Iris pigment epithelial cell (primary cell): ENCODE results near the gene UBE2G2.

ENCODE experiments used
- DNase-seq: peaks from one replicate; pipeline ENCODE4 v3.0.0-alpha.2; 2011; ENCODE audit warnings: low read depth

Gene UBE2G2

DNA sequence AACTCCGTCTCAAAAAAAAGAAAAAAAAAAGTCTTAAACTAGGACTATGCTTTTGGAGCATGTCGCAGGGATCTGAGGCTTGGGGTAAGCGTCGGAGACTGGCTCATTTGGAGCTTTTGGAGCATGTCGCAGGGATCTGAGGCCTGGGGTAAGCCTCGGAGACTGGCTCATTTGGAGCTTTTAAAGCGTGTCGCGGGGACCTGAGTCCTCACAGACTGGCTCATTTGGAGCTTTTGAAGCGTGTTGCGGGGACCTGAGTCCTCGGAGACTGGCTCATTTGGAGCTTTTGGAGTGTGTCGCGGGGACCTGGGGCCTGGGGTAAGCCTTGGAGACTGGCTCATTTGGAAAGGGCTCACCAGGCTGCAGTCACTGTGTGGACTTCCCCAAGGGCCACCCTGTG lies 76.7 kb downstream of the UBE2G2 start:
- DNase-seq, result no peak

DNA sequence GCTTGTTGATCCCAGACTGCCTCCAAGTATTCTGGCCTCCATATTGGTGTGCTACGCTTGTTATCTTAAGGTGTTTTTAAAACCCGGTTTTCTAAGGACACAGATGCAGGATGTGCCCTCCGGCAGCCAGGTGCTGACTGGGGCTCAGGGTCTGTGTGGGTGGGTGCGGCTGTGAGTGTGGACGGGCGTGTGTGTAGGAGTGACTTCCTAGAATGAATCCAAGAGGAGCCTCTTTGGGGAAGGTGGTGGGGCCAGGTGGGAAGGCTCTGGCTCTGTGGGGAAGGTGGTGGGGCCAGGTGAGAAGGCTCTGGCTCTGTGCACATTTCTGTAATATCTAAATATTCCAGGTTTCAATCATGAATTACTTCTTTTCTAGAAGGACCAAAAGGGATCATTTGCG lies 77.4 kb downstream of the UBE2G2 start:
- no peak for DNase-seq

DNA sequence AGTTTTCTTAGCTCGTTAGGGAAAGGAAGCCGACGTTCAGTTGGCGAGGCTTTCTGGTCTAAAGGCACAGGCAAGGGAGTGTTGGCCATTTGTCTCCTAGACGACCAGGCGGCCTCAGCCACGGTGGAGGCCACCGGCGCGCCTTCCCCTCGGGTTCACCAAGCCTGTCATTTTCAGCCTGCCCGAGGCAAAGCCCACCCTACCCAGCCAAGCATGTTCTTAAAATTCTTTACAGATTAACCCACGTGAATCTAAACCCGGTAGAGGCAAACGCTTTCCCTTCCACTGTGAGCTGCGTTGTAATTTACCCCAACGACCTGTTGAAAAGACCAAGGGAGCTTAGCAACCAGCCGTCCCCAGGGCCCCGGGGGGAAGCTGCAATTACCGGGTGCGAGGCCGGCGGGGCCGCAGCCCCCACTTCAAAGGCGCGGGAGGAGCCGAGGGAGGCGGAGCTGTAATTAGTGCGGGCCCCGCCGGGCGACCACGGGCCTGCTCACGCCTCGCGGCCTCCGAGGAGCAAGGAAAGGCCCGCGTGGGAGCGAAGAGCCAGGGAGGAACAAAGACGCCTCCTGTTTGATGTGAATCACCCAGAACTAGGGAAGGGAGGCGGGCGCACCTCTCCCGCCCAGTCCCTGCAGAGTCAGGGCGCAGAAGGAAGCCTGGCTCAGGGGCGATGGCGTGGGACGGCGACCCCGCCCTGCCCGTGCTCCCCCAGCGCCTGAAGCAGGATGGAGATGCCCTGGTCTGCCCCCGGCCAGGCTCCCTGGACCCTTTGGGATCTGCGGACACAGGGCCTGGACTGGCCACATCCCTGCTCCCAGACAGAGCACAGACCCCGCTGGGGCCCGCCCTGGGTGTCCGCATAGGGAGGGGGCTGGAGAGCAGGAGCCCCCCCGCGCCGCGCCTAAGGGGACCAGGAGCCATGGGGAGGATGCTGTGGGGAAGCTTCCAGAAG lies 78.2 kb downstream of the UBE2G2 start:
- no peak for DNase-seq

DNA sequence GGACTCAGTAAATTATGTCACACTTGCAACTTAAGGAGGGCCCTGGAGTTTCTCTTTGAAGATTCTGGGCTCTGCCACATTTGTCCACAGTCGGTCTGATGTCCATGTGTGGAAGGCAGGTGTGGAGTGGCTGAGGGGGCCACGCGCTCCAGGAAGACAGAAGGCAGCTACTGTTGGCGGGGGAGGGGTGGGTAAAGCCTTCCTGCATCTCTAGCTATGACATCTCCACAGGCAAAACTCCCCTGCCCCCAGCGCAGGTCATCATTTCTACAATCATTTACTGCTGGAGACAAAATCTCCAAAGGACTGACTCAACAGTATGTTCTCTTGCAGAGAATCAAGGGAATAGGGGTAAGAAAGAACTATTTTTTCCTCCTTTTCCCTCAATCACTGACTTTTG lies 78.9 kb downstream of the UBE2G2 start:
- DNase-seq, result no peak

DNA sequence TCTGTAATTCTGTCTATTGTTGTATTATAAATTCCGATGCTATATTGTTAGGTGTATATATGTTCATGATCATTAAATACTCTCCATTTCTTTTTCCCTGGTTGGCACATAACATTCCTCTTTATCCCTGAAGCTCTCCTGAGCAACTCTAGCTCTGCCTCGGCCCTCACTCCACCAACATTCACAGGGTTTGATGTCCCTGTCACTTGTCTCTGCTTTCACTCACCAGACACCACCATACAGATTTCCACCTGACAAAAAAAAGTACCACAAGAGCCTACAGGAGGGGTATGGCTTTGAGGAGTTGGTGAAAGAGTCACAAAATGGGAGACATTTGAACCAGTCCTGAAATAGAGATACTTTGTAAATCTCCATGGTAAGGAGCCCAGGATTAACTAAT lies 81.5 kb downstream of the UBE2G2 start:
- no peak for DNase-seq
